DND-41 (cell line): ENCODE measurements around the gene ERV3-1.
"Not testable (repeated sequence)": the region's sequence is repeated elsewhere in the genome, so short reads cannot be mapped to it uniquely, and the experiment has no call there.

Experiments
- CTCF ChIP-seq: IDR thresholded peaks from 2 replicates; pipeline ENCODE4 v1.5.1; 2012; ENCODE audit warnings: borderline replicate concordance, low read length, moderate library complexity, mild to moderate bottlenecking; ENCODE audit not compliant: poor library complexity, severe bottlenecking; ENCODE audit errors: extremely low read depth
- EZH2 ChIP-seq: IDR thresholded peaks from 3 replicates; pipeline ENCODE4 v1.6.1; 2012; ENCODE audit warnings: borderline replicate concordance, low read depth, mild to moderate bottlenecking, moderate library complexity, low read length, inconsistent platforms; ENCODE audit not compliant: severe bottlenecking

- TF ChIP-seq CTCF, EZH2: not testable (repeated sequence)
These were observed 48.0 kb upstream of the ERV3-1 start for GRCh38 chr7:65054466-65054994.
